GM19351 (cell line): ENCODE measurements around the gene INPP5D.

Experiments used
- ATAC-seq: cut with Tn5 transposase; IDR thresholded peaks from one replicate; pipeline ENCODE4 v1.9.1; 2021; ENCODE audit warnings: mild to moderate bottlenecking, moderate library complexity; ENCODE audit not compliant: unreplicated experiment

The INPP5D gene

GRCh38 chr2:233225230-233226068 lies 165.3 kb downstream of the INPP5D start:
- no peak for ATAC-seq

- no peak for ATAC-seq
These were observed 166.4 kb downstream of the INPP5D start for GRCh38 chr2:233226511-233227031.

- no peak for ATAC-seq
These were observed 167.3 kb downstream of the INPP5D start for GRCh38 chr2:233227346-233227978.

- ATAC-seq, result no peak
These were observed 168.2 kb downstream of the INPP5D start for GRCh38 chr2:233228376-233228775.

GRCh38 chr2:233233618-233234230 lies 173.6 kb downstream of the INPP5D start:
- no peak for ATAC-seq

GRCh38 chr2:233234264-233234663 lies 174.1 kb downstream of the INPP5D start:
- no peak for ATAC-seq

- ATAC-seq, result no peak
These were observed 174.9 kb downstream of the INPP5D start for GRCh38 chr2:233234996-233235395.

- ATAC-seq, result no peak
These were observed 175.8 kb downstream of the INPP5D start for GRCh38 chr2:233235977-233236376.

- ATAC-seq, result no peak
These were observed 176.9 kb downstream of the INPP5D start for GRCh38 chr2:233236820-233237589.

- ATAC-seq, result no peak
These were observed 180.8 kb downstream of the INPP5D start for GRCh38 chr2:233240897-233241296.

- no peak for ATAC-seq
These were observed 181.7 kb downstream of the INPP5D start for GRCh38 chr2:233241803-233242202.

GRCh38 chr2:233242231-233242927 lies 182.2 kb downstream of the INPP5D start:
- ATAC-seq, result no peak

- ATAC-seq, result no peak
These were observed 183.2 kb downstream of the INPP5D start for GRCh38 chr2:233243348-233243747.

- ATAC-seq, result no peak
These were observed 184.7 kb downstream of the INPP5D start for GRCh38 chr2:233244818-233245217.

GRCh38 chr2:233245406-233245805 lies 185.3 kb downstream of the INPP5D start:
- ATAC-seq, result no peak

- no peak for ATAC-seq
These were observed 187.0 kb downstream of the INPP5D start for GRCh38 chr2:233247116-233247515.

GRCh38 chr2:233247744-233248143 lies 187.6 kb downstream of the INPP5D start:
- ATAC-seq, result no peak

- no peak for ATAC-seq
These were observed 188.9 kb downstream of the INPP5D start for GRCh38 chr2:233248999-233249398.

GRCh38 chr2:233250568-233250967 lies 190.4 kb downstream of the INPP5D start:
- ATAC-seq, result no peak

GRCh38 chr2:233250985-233251305 lies 190.8 kb downstream of the INPP5D start:
- ATAC-seq, result peak; percentile 26
